ENCODE measurements around the gene YIPF2. TPM values are rescaled to one million over a fixed set of nuclear protein-coding genes. Genes with fewer than 3 reads are reported as not detected.

Gene YIPF2
- polyA plus RNA-seq, 1 of the 3 experiments (the other 2 are of a cell fraction): 61.3 TPM

GRCh38 chr19:10876459-10877240 is 51.8 kb downstream of the YIPF2 start:
- peaks cover 54% of the 10 kb centered on the region for H4K20me1 ChIP-seq (ENCODE audit: insufficient read depth)
- ChIA-PET POLR2A (no interaction called here), CTCF (interaction anchor here (1.1 to 1.3 kb wide), 4 partner anchors 13 to 164 kb away, joined by 3 to 6 read pairs (median 4); partner anchors contain the start of gene TMED1)
- 92% methylated on average over 8 of the region's 10 CpGs for WGBS (ENCODE audit: low lambda C conversion rate)
- no peaks in the 10 kb centered on the region for H3K9me3 ChIP-seq
- no peak overlapping the region for H3K4me3 ChIP-seq (ENCODE audit: low read depth in 2 of 2, low read length in 1 of 2)
- peaks cover 100% of the 10 kb centered on the region for H3K79me2 ChIP-seq (ENCODE audit: insufficient read depth)
- H3K9ac ChIP-seq: no peak overlapping the region
- no peaks in the 10 kb centered on the region for H3K9me2 ChIP-seq
- H2AFZ ChIP-seq (ENCODE audit: low read depth): no peak overlapping the region
- no peaks in the 10 kb centered on the region for H3K36me3 ChIP-seq (replicated peaks in 1 of 2; ENCODE audit: control insufficient read depth in 1 of 2, insufficient read depth in 2 of 2, low read length in 1 of 2)
- no peak for TF ChIP-seq TAF1 (IDR thresholded peaks at IDR 0.05; ENCODE audit: borderline replicate concordance, low read depth, low read length)
- no peak for TF ChIP-seq SIN3A (IDR thresholded peaks at IDR 0.05; ENCODE audit: borderline replicate concordance, low read depth, low read length)
- TF ChIP-seq FOXJ3 (CRISPR knock-in tag; IDR thresholded peaks at IDR 0.05): no peak
- TF ChIP-seq EP300 (IDR thresholded peaks at IDR 0.05; ENCODE audit: borderline replicate concordance in 1 of 2, low read depth in 1 of 2, low read length in 1 of 2): no peak
- TF ChIP-seq EZH2phosphoT487 (IDR thresholded peaks at IDR 0.05; ENCODE audit: borderline replicate concordance, low read depth): no peak
- TF ChIP-seq POLR2AphosphoS5 (IDR thresholded peaks at IDR 0.05; ENCODE audit: low read depth, low read length): no peak
- no peak for TF ChIP-seq TCF12 (IDR thresholded peaks at IDR 0.05)
- TF ChIP-seq USF1 (IDR thresholded peaks at IDR 0.05; ENCODE audit: borderline replicate concordance, low read depth): no peak
- no peak for TF ChIP-seq NFIC (IDR thresholded peaks at IDR 0.05; ENCODE audit: borderline replicate concordance)
- no peak for TF ChIP-seq PBX3 (IDR thresholded peaks at IDR 0.05)
- TF ChIP-seq FOXM1 (IDR thresholded peaks at IDR 0.05; ENCODE audit: low read depth): no peak
- no peak for TF ChIP-seq RXRA (IDR thresholded peaks at IDR 0.05; ENCODE audit: borderline replicate concordance, low read depth)
- H3K27me3 ChIP-seq (ENCODE audit: insufficient read depth): no peaks in the 10 kb centered on the region
- no peak overlapping the region for H3K27ac ChIP-seq (ENCODE audit: low read depth in 2 of 2, low read length in 1 of 2)
- H3K4me2 ChIP-seq: peak overlapping the region; percentile 1; the same call in 1 of the 2 replicates
- DNase-seq: no peak
- H3F3A ChIP-seq (replicated peaks; ENCODE audit: insufficient read depth): peaks cover 6% of the 10 kb centered on the region
- peaks cover 14 to 19% of the 10 kb centered on the region in 2 experiments; a peak in 2 of 4 replicates for H3K4me1 ChIP-seq (ENCODE audit: control insufficient read depth in 1 of 2, insufficient read depth in 2 of 2, low read depth in 1 of 2, low read length in 1 of 2)

GRCh38 chr19:10874024-10874423 is 54.4 kb downstream of the YIPF2 start:
- WGBS (ENCODE audit: low lambda C conversion rate): 90% methylated on average over 1 of the region's 1 CpG
- no peak for TF ChIP-seq MAX (IDR thresholded peaks at IDR 0.05; ENCODE audit: low read depth)
- no peak for TF ChIP-seq ZBTB33 (IDR thresholded peaks at IDR 0.05; ENCODE audit: borderline replicate concordance, low read depth)
- TF ChIP-seq USF2 (IDR thresholded peaks at IDR 0.05; ENCODE audit: borderline replicate concordance, low read depth, low read length): no peak
- TF ChIP-seq IRF3 (IDR thresholded peaks at IDR 0.05; ENCODE audit: low read depth, low read length): no peak
- Histone ChIP-seq H3F3A (replicated peaks; ENCODE audit: insufficient read depth) (peaks cover 9% of the 10 kb centered on the region), H3K9me3 (no peaks in the 10 kb centered on the region), H3K4me2 (no peak overlapping the region), H3K79me2 (ENCODE audit: insufficient read depth) (peaks cover 74% of the 10 kb centered on the region), H3K9ac (no peak overlapping the region), H3K36me3 (replicated peaks in 1 of 2; ENCODE audit: control insufficient read depth in 1 of 2, insufficient read depth in 2 of 2, low read length in 1 of 2) (no peaks in the 10 kb centered on the region), H3K27me3 (ENCODE audit: insufficient read depth) (no peaks in the 10 kb centered on the region), H3K4me3 (ENCODE audit: low read depth in 2 of 2, low read length in 1 of 2) (no peak overlapping the region), H3K27ac (ENCODE audit: low read depth in 2 of 2, low read length in 1 of 2) (no peak overlapping the region), H2AFZ (ENCODE audit: low read depth) (no peak overlapping the region), H3K9me2 (no peaks in the 10 kb centered on the region), H3K4me1 (ENCODE audit: control insufficient read depth in 1 of 2, insufficient read depth in 2 of 2, low read depth in 1 of 2, low read length in 1 of 2) (peaks cover 8 to 23% of the 10 kb centered on the region in 2 experiments; a peak in 2 of 4 replicates), H4K20me1 (ENCODE audit: insufficient read depth) (peaks cover 29% of the 10 kb centered on the region; the same call in 1 of the 2 replicates)
- no peak for DNase-seq
- POLR2A ChIA-PET: no interaction called here
- CTCF ChIA-PET: interaction anchor here (0.6 to 2.8 kb wide), 5 partner anchors 10 to 39 kb away, joined by 3 to 23 read pairs (median 8); no protein-coding TSS in a partner anchor
